ENCODE data around the gene NTNG2. TPM values are rescaled to one million over a fixed set of nuclear protein-coding genes. Genes with fewer than 3 reads are reported as not detected.

Gene NTNG2
- total RNA-seq, 1 donor from 2014 or later: 0.98 TPM

DNA sequence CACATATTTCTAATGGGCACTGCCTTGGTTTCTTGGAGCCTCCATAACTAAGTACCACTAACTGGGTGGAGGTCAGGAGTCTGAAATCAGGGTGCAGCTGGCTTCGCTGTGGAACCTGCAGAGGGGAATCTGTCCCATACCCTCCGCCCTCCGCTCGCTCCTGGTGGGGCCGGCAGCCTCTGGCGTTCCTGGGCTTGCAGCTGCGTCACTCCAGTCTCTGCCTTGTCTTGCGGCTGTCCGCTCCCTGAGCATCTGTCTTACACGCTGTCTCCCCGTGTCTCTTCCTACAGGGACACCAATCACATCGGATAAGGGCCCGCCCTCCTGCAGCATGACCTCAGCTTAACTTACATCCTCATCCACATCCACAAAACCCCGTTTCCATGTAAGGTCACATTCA is 45.4 kb downstream of the NTNG2 start:
- no peak for DNase-seq (ENCODE audit: extremely low spot score in 2 of 2)
- no peak overlapping the region for H3K27ac ChIP-seq
- H3K36me3 ChIP-seq: no peaks in the 10 kb centered on the region
- H3K9me3 ChIP-seq: no peaks in the 10 kb centered on the region
- no peaks in the 10 kb centered on the region for H3K27me3 ChIP-seq
- TF ChIP-seq POLR2AphosphoS5 (IDR thresholded peaks at IDR 0.05; ENCODE audit: insufficient read depth in 1 of 2, low read depth in 1 of 2) (no peak), POLR2A (IDR thresholded peaks at IDR 0.05) (no peak)
- TF ChIP-seq, protein P1, sequence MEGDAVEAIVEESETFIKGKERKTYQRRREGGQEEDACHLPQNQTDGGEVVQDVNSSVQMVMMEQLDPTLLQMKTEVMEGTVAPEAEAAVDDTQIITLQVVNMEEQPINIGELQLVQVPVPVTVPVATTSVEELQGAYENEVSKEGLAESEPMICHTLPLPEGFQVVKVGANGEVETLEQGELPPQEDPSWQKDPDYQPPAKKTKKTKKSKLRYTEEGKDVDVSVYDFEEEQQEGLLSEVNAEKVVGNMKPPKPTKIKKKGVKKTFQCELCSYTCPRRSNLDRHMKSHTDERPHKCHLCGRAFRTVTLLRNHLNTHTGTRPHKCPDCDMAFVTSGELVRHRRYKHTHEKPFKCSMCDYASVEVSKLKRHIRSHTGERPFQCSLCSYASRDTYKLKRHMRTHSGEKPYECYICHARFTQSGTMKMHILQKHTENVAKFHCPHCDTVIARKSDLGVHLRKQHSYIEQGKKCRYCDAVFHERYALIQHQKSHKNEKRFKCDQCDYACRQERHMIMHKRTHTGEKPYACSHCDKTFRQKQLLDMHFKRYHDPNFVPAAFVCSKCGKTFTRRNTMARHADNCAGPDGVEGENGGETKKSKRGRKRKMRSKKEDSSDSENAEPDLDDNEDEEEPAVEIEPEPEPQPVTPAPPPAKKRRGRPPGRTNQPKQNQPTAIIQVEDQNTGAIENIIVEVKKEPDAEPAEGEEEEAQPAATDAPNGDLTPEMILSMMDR (IDR thresholded peaks at IDR 0.05): no peak
- no peaks in the 10 kb centered on the region for H3K4me1 ChIP-seq
- no peak overlapping the region for H3K4me3 ChIP-seq
- intact Hi-C loops (cut with DNase I): no loop called here

DNA sequence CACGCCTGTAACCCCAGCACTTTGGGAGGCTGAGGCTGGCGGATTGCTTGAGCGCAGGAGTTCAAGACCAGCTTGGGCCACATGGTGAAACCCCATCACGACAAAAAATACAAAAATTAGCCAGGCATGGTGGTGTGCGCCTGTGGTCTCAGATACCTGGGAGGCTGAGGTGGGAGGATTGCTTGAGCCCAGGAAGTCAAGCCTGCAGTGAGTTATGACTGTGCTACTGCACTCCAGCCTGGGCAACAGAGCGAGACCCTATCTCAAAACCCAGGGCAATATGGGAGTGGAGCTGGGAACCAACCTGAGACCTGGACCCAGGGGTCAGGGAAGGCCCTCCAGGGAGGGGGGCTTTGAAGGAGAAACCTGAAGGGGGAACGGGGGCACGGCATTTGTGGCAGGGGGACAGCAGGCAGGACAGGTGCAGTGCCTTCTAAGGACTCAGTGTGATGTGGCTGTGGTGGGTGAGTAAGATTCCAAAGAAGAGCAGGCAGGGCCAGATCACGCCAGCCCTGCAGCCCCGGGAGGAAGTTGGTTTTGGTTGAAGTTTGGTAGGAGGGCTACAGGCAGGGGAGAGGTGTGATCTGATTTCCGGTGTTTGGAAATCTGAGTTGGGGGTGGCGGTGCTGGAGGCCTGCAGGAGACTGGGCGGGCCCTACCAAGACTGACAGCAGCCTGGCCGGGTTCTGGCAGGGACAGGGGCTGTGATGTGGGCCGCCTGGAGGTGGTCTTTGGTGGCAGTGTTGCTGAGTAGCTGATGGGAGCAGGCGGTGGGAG is 46.2 kb downstream of the NTNG2 start:
- Histone ChIP-seq H3K9me3 (no peaks in the 10 kb centered on the region), H3K27me3 (no peaks in the 10 kb centered on the region), H3K4me3 (no peak overlapping the region), H3K4me1 (no peaks in the 10 kb centered on the region), H3K27ac (no peak overlapping the region), H3K36me3 (no peaks in the 10 kb centered on the region)
- TF ChIP-seq, protein P1 (IDR thresholded peaks at IDR 0.05): no peak
- TF ChIP-seq POLR2AphosphoS5 (IDR thresholded peaks at IDR 0.05; ENCODE audit: insufficient read depth in 1 of 2, low read depth in 1 of 2) (no peak), POLR2A (IDR thresholded peaks at IDR 0.05) (no peak)
- no peak for DNase-seq (ENCODE audit: extremely low spot score in 2 of 2)
- intact Hi-C loops (cut with DNase I): no loop called here

DNA sequence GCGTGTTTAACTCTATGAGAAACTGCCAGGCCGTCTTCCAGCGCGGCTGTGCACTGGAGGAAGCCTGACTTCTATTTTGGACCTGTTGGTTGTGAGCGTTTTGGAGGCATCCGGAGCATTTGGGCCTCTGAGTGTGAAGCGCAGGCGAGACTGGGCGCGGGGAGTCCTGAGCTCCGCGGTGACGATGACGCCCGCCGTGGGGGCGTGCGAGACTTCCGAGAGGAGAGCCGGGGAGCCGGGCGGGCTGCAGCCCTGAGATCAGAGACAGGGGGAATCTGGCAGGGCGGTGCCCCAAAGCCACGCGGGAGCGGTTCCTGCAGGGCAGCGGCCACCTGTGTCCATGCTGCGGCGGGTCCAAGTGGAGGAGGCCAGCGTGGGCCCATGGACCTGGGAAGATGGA is 47.4 kb downstream of the NTNG2 start:
- Histone ChIP-seq H3K4me1 (no peaks in the 10 kb centered on the region), H3K4me3 (no peak overlapping the region), H3K27me3 (no peaks in the 10 kb centered on the region), H3K27ac (no peak overlapping the region), H3K36me3 (no peaks in the 10 kb centered on the region), H3K9me3 (no peaks in the 10 kb centered on the region)
- TF ChIP-seq POLR2A (IDR thresholded peaks at IDR 0.05) (no peak), POLR2AphosphoS5 (IDR thresholded peaks at IDR 0.05; ENCODE audit: insufficient read depth in 1 of 2, low read depth in 1 of 2) (no peak)
- TF ChIP-seq, protein P1 (IDR thresholded peaks at IDR 0.05): no peak
- no peak for DNase-seq (ENCODE audit: extremely low spot score in 2 of 2)
- intact Hi-C loops (cut with DNase I): no loop called here

DNA sequence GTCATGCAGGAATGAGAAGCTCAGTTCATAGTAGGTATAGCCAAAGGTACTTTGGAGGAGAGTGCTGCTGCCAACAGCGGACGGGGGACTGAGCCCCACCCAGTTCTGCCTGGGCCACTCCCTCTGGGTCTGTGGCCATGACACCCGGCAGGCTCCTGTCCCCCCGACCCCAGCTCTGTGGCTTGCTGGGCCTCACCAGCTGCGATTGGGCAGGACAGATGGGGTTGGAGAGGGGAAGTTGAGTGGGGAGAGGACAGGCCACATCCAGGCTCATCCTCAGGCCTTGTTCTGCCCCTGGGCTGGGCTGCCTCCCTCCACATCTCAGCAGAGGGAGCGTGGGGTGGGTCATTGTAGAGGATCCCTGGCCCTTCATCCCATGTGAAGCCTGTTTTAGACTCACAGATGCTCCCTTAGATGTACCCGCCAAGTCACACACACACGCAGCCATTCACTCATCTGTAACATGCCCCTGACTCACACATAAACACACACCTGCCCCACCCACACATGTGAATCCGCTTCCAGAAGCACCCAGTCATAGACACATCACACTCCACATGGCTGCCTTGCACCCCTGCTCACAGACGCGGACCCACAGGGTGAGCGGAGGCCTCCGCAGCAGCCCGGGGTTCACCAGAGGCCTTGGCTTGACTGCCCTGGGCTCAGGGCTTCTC is 48.8 kb downstream of the NTNG2 start:
- Histone ChIP-seq H3K27ac (no peak overlapping the region), H3K9me3 (no peaks in the 10 kb centered on the region), H3K4me3 (no peak overlapping the region), H3K4me1 (no peaks in the 10 kb centered on the region), H3K36me3 (no peaks in the 10 kb centered on the region), H3K27me3 (no peaks in the 10 kb centered on the region)
- intact Hi-C loops (cut with DNase I): no loop called here
- no peak for DNase-seq (ENCODE audit: extremely low spot score in 2 of 2)
- no peak for TF ChIP-seq POLR2AphosphoS5 (IDR thresholded peaks at IDR 0.05; ENCODE audit: insufficient read depth in 1 of 2, low read depth in 1 of 2)
- TF ChIP-seq, protein P1 (IDR thresholded peaks at IDR 0.05): no peak
- TF ChIP-seq POLR2A (IDR thresholded peaks at IDR 0.05): no peak

DNA sequence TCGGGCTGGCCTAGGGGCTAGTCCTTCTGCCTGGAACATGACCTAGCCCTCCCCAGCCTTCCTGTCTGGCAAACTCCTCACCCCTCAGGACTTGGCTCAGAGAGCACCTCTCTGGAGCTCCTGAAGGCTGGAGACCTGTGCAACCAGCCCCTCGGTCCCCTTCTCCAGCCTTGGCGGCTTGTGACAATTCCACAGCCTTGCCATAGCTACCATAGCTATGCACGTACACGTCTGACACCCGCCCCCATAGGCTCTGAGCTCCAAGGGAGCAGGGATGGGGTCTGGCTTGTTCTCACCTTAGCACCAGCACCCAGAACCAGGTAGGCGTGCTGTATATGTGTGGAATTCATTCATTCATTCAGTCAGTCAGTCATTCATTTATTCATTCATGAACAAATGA is 49.7 kb downstream of the NTNG2 start:
- intact Hi-C loops (cut with DNase I): no loop called here
- no peaks in the 10 kb centered on the region for H3K27me3 ChIP-seq
- H3K27ac ChIP-seq: no peak overlapping the region
- DNase-seq (ENCODE audit: extremely low spot score in 2 of 2): no peak
- no peaks in the 10 kb centered on the region for H3K9me3 ChIP-seq
- no peak overlapping the region for H3K4me3 ChIP-seq
- H3K4me1 ChIP-seq: no peaks in the 10 kb centered on the region
- TF ChIP-seq POLR2A (IDR thresholded peaks at IDR 0.05): no peak
- TF ChIP-seq POLR2AphosphoS5 (IDR thresholded peaks at IDR 0.05; ENCODE audit: insufficient read depth in 1 of 2, low read depth in 1 of 2): no peak
- TF ChIP-seq, protein P1 (IDR thresholded peaks at IDR 0.05): no peak
- no peaks in the 10 kb centered on the region for H3K36me3 ChIP-seq

Data from vagina (tissue), 2 donors.